HG02798 (cell line): Measurements from ENCODE around the gene BEST2.

Source experiments
- ATAC-seq: cut with Tn5 transposase; IDR thresholded peaks from one replicate; pipeline ENCODE4 v1.9.1; 2021; ENCODE audit warnings: mild to moderate bottlenecking; ENCODE audit not compliant: unreplicated experiment, poor library complexity

Gene BEST2

DNA sequence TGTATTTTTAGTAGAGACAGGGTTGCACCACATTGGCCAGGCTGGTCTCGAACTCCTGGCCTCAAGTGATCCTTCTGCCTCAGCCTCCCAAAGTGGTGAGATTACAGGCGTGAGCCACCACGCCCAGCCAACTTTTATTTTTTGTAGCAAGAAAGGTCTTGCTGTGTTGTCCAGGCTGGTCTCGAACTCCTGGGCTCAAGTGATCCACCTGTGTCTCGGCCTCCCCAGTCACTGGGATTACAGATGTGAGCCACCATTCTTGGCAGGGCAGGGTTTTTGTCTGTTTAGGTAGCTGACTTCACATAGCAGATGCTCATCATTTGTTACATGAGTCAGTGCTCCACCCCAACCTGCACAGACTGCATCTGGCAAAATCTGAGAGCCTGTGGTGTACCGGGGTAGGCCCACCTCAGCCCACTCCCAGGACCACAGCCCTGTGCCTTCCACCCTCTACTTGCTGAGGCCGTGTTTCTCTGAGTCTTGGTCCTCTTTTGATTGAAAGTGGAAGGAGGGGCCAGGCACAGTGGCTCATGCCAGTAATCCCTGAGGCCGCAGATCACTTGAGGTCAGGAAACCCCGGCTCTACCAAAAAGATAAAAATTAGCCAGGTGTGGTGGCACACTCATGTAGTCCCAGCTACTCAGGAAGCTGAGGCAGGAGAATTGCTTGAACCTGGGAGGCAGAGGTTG is 23.7 kb upstream of the BEST2 start:
- no peak for ATAC-seq

DNA sequence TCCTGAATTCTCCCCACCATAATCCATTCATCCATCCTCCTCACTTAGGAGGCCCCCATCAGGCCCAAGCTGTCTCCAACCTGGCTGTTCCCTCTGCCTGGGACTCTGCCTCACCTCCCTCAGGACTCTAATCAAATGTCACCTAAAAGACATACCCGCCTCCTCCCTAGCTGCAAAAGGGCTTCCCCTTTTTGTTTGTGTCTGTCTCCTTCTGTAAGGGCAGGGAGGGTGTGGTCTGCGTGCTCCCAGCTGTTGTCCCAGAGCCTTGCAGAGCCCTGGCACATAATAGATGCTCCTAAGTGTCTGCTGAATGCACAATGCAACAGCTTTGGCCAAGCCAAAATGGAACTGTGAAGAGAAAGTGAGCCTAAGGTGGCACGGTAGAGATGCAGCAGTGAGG is 21.5 kb upstream of the BEST2 start:
- ATAC-seq, result no peak

DNA sequence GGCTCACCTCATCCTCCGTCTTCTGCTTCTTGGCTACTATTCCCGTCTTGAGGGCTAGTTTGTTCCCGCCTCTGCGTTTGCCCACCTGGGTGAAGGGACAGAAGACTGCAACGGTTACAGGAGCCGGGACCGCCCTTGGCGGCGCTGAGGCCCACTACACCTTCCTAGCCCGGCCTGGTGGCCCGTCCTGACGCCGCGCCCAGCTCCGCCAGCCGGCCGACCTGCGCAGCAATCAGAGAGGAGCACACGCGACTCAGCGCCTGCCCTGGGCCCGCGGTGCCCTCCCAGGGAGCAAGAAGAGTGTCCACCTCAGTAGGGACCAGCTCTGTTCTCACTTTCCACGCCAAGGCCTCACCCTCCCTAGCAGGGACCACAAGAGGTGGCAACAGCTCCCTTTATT is 20.3 kb upstream of the BEST2 start:
- ATAC-seq, result no peak

DNA sequence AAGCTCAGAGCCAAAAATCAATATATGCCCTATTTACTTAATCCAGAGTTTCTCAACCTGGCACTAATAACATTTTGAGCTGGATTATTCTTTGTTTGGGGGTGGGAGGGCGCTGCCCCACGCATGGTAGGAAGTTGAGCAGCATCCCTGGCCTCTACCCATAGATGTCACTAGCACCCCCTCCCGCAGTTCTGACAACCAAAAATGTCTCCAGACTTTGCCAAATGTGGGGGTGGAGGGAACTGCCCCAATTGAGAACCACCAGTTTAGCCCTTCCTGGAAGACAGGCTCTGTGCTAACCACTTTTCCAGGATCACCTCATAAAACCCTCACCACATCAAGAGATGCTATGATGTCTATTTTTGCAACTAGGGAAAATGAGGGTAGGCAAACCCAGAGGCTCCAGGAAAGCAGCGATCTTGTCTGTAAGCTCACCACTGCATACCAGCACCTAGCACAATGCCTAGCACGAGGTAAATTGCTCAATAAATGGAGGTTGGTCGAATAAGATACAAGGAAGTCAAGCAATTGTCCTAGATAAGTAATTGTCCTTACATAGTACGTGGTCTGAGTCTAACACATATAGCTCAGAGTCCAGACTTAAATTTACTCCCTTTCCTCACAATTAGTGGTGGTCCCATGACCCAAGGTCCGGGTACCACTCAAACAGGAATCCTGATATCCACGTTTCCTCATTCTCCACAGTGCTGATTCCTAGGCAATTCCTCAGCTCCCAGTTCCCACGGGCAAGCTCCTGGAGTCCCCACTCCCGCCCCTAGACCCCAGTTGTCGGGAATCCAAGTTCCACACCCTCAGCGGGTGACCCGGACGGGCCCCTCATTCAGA is 18.0 kb upstream of the BEST2 start:
- ATAC-seq, result no peak

DNA sequence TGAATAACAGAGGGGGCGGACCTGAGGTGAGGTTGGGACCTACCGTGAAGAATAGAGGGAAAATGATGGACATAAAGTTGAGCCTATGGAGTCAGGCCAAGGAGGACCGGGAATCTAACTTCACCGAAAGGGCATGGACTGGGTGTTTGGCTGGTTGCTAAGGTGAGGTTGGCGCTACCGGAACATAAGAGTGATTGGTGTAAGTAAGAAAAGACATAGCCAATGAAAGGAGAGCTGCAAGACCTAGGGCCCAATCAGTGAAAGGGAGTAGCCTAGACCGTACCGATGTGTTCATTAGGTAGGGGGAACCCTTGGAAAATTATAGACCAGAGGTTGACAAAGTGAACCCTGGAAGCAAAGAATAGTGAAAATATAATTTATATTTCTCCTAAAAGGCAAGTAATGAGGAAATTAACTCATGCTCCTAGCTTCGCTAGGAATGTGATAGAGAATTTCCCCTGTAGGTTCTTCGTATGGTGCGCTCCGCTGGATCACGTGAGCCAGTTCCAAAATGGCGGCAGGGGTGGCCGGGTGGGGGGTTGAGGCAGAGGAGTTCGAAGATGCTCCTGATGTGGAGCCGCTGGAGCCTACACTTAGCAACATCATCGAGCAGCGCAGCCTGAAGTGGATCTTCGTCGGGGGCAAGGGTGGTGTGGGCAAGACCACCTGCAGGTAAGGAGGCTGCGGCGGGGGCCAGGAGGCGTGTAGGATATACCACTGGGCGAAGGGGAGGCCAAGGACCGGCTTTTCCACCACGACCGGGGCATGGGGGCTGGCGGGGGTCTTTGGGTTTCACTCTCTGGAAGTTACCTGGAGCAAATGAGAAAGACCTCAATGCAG is 14.4 kb upstream of the BEST2 start, which contains the start of gene GET3:
GET3 (plus strand) TSS at position 503 of the 840 bp plus-strand sequence; CDS start at position 512, 9 bp downstream.
- peak; percentile 78 for ATAC-seq

DNA sequence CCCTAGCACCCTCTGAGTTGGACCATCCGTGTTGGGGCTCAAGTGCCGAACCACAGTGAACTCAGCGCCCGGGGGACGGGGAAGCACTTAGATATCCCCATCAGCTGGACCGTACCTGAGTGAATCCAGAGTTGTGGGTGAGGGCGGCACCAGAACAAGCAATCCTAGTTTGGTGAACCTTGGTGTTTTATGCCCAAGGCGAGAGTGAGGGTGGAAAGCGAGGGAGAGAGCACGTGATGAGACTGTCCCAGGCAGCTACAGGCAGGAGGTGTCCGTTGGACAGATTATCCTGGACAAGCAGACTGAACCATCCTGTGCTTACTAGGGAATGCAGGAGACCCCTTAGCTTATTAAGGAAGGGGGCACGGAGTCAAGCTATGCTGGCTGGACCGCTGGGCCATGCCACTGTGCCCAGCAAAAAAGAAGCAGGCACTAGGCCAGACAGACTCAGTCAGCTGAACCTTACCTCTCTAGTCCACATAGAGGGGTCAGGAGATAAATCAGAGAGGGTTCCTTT is 13.7 kb upstream of the BEST2 start:
- ATAC-seq, result no peak

DNA sequence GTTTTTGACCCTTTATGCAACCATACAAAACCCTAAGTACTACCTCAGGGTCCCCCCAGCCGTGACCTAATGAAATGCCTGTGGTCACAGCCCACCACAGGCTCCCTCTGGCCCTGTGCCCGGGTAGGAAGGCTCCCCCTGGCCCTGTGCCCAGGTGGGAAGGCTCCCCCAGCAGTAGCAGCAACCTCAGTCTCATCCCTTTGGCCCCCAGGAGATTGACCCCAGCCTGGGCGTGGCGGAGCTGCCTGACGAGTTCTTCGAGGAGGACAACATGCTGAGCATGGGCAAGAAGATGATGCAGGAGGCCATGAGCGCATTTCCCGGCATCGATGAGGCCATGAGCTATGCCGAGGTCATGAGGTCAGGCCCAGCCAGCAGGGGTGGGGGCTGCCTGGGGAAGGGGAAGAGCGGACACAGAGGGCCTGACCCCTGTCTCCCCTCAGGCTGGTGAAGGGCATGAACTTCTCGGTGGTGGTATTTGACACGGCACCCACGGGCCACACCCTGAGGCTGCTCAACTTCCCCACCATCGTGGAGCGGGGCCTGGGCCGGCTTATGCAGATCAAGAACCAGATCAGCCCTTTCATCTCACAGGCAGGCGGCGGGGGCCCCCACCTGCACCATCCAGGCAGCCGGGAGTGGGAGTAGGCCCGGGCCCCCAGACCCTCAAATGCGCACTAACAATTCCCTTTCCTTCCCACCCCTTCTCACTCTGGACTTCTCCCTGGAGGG is 6.3 kb upstream of the BEST2 start:
- ATAC-seq, result no peak

DNA sequence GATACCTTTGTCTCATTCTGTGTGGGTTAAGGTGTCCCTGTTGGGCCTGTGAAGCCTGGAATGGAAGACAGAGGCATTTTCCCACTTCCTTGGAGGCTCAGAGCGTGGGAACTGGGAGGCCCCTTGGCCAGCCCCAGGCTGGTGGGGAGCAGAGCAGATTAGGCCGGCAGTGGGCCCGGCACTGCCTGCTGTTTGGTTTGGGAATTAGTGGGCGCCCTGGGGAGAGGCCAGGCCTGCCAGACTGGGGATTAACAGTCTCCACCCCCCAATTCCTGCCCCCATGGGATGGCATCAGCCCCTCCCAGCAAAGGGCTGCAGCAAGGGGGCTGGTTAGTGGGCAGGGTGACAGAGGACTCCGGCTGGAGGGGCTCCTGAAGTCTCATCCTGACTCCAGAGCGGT is 3.1 kb upstream of the BEST2 start:
- no peak for ATAC-seq

DNA sequence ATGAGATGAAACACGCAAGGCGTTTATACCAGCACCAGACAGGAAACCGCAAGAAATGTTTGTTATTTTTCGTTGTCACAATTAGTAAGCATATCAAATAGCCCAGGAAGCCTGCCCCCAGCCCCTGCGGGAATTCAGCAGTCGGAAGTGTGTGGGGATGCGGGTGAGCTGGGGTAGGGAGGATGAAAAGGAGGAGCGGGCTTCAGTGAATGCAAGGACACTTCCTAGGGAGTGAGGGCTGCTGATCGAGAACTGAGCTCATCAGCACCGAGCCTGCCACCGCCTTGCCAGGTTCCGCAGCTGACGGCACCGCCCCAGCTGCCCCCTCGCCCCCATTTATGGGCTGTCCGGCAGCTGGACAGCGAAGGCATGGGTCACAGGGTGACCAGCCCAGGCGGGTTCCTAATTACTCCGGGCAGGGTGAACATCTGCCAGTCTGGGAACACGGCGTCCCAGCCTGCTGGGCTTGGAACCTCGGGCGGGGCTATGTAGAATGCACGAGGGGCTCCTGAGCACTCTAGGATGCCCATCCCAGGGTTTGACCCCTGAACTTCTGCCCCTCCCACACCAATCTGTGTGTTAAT is 1.6 kb upstream of the BEST2 start:
- no peak for ATAC-seq

DNA sequence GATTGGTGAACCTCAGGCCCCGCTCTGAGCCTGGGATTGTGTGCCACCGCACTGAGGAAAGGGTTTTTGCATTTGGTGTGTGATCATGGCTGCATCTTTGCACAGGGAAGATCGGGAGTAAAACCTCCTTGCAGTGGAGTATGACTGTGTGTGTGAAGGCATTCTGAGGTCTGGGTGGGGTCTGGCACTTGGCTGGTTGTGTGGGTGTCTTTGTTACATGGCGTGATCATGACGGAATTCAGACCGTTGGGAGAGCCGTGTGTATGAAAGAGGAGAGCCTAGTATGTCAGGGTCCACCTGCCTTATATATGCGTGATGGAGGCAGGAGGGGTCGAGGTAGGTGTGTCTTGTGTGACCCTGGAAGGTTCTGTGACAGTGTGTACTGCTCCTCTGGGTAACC is 740 bp upstream of the BEST2 start:
- ATAC-seq, result no peak

DNA sequence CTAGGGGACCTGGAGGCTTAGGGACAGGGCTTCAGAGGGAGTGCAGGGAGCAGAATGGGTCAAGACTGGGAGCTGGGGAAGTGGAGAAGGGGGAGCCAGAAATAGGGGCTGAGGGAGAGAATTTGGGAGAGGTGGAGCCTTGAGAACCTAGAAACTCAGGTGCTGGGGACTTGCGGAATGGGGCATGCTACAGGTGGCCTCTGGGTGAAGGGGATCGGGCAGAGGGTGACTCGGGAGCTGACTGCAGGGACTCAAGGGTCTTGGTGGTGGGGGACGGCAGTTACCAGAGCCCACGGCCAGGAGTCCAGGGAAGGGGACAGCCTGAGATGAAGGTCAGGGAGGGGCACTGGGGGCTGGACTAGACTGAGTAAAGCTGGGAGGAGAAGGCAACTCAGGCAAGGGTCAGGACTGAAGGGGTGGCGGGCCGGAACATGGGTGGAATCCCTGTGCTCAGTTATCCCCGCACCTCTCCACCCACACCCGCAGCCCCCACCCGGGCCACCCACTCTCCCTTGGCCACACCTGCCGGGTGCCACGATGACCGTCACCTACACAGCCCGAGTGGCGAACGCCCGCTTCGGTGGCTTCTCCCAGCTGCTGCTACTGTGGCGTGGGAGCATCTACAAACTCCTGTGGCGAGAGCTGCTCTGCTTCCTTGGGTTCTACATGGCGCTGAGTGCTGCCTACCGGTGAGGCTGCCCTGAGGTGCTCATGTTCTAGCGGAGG is 628 bp downstream of the BEST2 start:
- ATAC-seq, result no peak

DNA sequence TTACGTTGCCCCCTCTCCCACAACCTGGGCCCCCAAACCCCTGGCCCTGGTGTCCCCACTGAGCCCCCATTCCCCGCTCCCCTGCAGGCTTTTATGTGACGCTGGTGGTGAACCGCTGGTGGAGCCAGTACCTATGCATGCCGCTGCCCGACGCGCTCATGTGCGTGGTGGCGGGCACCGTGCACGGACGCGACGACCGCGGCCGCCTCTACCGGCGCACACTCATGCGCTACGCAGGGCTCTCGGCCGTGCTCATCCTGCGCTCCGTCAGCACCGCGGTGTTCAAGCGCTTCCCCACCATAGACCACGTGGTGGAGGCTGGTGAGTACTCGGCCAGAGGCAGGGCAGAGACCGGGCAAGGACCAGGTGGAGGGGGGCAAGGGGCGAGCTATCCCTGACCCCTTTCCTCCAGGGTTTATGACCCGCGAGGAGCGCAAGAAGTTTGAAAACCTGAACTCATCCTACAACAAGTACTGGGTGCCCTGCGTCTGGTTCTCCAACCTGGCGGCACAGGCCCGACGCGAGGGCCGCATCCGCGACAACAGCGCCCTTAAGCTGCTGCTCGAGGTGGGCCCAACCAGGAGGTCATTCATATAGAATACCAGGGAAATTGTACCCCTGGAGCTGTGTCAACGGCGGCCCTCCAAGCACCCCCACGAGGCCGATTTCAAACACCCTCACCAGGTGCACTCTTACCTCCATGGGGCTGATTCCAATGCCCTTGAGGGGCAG is 3.0 kb downstream of the BEST2 start:
- no peak for ATAC-seq

DNA sequence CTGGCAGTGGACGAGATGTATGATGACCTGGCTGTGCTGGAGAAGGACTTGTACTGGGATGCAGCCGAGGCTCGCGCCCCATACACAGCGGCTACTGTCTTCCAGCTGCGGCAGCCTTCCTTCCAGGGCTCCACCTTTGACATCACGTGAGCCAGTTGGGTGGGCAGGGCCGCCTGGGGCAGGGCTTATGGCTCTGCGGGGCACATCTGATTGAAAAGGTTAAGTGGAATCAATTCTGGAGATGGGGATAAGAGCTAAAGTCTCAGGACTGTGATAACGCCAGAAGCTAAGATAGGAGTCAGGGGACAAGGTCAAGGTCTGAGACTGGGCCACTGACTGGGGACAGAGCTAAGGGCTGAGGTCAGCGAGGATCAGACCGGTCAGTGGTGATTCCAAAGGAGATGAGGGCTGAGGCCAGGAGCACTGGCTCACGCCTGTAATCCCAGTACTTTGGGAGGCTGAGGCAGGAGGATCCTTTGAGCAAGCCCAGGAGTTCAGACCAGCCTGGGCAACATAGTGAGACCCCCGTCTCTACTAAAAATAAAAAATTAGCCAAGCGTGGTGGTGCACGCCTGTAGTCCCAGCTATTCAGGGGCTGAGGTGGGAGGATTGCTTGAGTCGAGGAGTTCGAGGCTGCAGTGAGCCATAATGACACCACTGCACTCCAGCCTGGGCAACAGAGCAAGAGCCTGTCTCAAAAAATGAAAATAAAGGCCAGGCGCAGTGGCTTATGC is 4.7 kb downstream of the BEST2 start:
- ATAC-seq, result no peak

DNA sequence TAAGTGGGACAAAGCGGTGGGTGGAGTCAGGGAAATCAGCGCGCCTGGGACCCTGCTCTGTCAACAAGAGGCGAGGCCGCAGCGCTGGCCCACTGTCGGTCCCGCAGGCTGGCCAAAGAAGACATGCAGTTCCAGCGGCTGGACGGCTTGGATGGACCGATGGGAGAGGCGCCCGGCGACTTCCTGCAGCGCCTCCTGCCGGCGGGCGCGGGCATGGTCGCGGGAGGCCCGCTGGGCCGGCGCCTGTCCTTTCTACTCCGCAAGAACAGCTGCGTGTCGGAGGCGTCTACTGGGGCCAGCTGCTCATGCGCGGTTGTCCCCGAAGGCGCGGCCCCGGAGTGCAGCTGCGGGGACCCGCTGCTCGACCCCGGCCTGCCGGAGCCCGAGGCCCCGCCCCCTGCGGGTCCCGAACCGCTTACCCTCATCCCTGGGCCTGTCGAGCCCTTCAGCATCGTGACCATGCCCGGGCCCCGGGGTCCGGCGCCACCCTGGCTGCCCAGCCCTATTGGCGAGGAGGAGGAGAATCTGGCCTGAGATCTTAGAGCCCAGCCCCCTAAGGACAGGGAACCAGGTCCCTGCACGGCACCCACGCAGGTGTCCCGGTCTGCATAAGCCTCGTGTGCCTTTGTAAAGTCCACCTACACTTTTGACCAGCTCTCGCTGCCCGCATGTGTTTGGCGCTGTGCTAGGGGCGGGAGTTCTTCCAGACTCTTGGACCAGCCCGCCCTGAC is 6.1 kb downstream of the BEST2 start:
- ATAC-seq, result no peak

DNA sequence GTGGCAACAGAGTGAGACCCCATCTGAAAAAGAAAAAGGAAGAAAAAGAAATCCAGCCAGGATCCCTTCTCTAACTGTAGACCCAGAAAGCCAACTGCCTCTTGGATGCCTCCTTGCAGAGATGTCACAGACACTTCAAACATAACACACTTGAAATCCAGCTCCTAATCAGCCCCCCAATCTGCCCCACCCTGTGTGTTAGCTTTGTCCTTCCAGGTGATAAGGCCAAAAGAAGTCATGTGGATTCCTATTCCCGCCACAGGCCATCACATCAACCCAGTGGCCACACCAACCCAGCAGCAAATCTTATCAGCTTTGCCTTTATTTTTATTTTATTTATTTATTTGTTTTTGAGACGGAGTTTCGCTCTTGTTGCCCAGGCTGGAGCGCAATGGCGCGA is 8.1 kb downstream of the BEST2 start:
- ATAC-seq, result no peak

DNA sequence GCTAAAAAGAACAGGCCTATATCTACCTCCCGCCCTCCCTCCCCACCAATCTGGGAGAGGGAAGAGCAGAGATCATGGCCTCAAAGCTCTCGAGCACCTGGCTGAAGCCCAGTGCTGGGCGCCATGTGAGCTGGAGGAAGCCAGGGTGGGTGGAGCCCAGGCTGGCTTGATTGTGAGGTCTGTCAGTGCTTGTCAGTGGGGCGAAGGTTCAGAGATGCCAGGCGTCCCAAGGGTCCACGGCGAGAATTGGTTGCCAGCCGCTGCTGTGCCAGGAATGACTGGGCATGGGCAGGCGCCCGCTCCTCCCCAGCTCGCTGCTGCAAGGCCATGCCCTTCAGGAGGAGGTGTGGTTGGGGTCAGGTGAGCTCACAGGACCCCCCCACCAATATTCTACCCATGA is 11.5 kb downstream of the BEST2 start:
- no peak for ATAC-seq

DNA sequence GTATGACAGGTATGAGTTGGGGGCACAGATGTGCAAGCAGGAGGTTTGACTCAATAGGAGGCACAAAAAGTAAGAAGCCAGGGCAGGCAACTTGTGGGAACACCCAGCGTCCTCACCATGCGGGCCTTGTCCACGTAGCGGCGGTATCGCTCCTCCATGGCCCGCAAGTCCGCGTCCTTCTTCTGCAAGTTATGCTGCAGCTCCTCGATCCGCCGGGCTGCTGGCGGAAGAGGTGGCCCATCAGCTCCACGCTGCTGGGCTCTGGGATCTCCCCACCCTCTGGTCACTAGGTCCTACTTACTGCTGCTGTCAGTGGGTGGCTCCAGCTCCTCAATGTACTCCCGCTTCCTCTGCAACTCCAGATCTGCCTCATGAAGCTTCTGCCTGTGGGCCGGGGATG is 13.1 kb downstream of the BEST2 start:
- ATAC-seq, result no peak
